H54 (cell line): Measurements from ENCODE around the gene FRMD4A.

ENCODE experiments used
- DNase-seq: peaks from one replicate; pipeline ENCODE4 v3.0.0; 2011; ENCODE audit warnings: low spot score, mixed read lengths; ENCODE audit not compliant: insufficient read length
- FAIRE-seq: peaks from 3 replicates; lab custom pipeline; 2011; peaks lifted over from hg19 to GRCh38; lab: Jason Lieb, UNC
- POLR2A ChIP-seq: IDR thresholded peaks from 2 replicates; pipeline ENCODE4 v1.6.1; 2011; ENCODE audit warnings: low read depth, mild to moderate bottlenecking, low read length

The FRMD4A gene

DNA sequence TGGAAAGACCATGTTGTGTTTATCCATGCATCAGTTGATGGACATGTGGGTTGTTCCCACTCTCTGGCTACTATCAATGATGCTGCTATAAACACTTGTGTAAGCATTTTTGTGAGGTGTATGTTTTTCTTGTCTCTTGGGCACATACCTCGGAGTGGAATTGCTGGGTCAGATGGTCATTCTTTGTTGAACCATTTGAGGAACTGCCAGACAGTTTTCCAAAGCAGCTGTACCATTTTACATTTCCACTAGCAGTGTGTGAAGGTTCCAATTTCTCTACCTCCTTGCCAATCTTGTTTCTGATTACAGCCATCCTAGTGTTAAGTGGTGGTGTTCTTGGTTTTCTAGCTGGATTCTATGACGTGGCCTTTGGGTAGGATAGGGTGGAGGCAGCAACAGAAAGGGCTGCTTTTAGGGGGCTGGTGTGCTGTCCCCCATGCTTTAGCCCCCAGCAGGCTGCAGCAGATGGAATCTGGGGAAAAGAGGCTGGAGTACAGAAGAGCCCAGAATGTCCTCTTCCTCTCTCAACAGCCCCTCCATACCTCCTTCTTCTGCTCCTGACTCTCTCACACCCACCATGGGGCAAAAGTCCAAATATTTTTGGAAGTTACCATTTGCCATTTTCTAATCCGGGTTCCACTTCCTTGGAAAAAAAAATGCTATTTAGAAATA is 352.7 kb downstream of the FRMD4A start:
- no peak for FAIRE-seq
- no peak for TF ChIP-seq POLR2A
- DNase-seq: no peak

DNA sequence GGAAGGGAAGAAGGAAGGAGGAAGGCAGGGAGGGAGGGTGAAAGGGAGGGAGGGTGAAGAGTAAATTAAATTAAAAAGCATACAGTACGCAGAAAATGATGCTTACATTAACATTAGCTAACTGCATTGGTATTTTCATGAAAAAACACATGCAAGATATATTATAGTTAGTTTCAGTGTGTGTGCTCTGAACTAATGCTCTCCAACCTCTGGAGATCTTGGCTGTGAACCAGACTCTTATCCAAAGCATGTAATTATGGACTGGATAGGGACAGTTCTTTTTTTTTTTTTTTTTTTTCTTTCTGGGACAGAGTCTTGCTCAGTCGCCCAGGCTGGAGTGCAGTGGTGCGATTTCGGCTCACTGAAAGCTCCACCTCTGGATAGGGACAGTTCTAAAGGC is 357.0 kb downstream of the FRMD4A start:
- DNase-seq (no peak), FAIRE-seq (no peak)
- no peak for TF ChIP-seq POLR2A

GRCh38 chr10:13972609-13973008 is 358.1 kb downstream of the FRMD4A start:
- TF ChIP-seq POLR2A: no peak
- DNase-seq (no peak), FAIRE-seq (no peak)

DNA sequence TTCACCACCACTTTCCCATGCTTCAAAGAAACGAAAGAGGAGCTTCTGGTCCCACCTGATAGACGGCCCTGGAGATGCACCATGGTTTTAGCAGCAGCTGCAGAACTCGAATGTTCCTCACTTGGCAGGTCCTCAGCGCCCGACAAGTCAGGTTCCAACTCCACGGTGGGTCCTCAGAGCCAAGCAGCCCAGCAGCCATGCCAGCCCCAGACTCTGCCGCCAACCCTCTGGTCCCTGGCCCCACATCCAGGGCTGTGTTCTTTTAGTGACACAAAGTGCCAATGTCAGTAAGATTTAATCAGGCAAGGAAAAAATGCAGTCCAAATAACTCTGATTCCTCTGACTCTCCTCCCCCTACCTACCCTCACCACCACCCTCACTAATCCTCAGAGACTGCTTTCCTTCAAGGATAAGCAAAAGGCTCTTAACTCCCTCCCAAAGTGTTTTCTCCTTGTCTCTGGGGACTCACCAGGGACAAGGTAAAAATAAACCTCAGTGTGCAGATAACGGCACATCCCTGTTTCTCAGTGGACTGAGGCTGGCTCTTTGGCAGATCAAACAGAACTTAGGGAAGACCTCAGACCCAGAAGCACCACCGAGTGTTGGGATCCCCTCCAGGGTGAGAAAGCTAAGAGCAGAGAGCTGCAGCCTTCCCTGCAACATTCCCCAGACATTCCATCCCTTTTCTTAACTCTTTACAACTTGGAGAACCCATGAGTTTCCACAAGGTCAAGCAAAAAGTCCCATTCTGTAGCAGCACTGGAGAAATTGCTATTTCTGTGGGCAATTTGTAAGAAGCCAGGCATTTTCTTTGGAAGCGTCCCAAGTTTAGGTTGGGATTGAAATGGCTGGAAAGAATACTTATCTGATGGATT is 358.9 kb downstream of the FRMD4A start:
- no peak for TF ChIP-seq POLR2A
- FAIRE-seq: no peak
- DNase-seq: no peak

GRCh38 chr10:13970957-13971353 is 359.8 kb downstream of the FRMD4A start:
- FAIRE-seq (no peak), DNase-seq (no peak)
- no peak for TF ChIP-seq POLR2A

DNA sequence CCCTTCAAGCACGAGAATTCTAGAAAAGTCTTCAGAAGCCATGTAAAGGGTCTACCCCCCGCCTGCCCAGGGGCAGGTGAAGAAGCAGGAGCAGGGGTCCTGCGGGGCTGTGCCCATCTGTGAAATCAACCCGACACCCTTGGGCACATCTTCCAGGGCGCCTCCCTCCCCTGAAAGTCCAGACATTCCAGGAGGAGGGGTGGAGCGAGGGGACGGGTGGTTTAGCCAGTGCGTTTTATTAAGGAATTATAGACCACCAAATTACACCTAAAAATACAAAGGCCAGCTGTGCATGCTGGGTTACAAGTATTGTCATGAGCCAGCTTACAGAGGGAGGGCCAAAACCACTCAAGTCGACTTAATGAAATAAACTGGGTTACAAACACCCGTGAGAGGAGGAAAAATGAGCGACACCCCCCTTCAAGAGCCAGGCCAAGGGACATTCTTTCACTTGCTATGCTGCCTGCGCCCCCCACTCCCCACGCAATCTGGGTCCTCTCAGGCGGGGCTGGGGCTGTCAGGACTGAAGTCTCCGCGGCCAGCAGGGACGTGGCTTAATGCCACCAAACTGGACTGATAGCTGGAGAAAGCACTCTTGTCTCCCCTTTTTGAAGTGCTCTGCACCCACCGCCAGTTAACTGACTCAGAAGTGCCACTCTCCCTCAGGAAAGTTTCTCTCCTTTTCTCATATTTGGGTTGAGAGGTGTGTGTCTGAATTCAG is 360.3 kb downstream of the FRMD4A start:
- DNase-seq (no peak), FAIRE-seq (no peak)
- TF ChIP-seq POLR2A: no peak

GRCh38 chr10:13969792-13970140 is 361.0 kb downstream of the FRMD4A start:
- DNase-seq: no peak
- FAIRE-seq: no peak
- no peak for TF ChIP-seq POLR2A

- FAIRE-seq: no peak
Observed at GRCh38 chr10:13969118-13969791, 361.5 kb downstream of the FRMD4A start.

DNA sequence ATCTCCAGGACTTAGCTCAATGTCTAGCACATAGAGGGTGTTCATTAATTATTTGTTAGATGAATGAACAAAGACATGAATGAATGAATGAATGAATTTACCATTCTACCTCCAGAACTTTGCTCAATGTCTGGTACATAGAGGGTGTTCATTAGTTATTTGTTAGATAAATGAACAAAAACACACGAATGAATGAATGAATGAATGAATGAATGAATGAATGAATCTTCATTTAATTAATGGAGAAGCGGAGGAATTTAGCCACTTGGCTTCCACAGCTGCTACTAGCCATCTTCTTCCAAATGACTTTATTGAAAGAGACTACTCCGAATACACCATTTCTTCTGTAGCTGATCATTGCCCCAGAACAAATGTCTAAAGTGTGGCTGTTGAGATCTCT is 368.9 kb downstream of the FRMD4A start:
- no peak for DNase-seq
- no peak for TF ChIP-seq POLR2A
- no peak for FAIRE-seq

More at GRCh38 chr10:13969118-13969791, 361.5 kb downstream of the FRMD4A start:
- DNase-seq: no peak
- TF ChIP-seq POLR2A: no peak

DNA sequence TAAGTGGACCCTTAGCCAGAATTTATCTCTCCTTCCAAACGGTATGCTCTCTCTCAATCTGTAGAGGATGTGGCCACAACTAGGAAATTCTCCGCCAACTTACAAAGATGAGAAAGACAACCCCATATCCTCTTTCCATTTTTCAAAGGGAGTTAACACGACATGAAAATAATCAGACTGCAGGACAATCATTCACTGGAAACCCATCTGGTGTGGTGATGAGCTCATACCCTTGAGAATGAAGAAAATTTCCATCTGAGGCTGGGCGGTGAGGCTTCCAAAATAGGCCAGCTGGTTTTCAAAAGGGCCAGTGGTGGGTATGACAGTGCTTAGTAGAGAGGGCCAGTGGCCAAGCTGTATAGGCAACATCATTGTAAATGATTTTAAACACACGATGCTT is 369.6 kb downstream of the FRMD4A start:
- DNase-seq (peak; percentile 60), FAIRE-seq (peak; percentile 94)
- TF ChIP-seq POLR2A: no peak

DNA sequence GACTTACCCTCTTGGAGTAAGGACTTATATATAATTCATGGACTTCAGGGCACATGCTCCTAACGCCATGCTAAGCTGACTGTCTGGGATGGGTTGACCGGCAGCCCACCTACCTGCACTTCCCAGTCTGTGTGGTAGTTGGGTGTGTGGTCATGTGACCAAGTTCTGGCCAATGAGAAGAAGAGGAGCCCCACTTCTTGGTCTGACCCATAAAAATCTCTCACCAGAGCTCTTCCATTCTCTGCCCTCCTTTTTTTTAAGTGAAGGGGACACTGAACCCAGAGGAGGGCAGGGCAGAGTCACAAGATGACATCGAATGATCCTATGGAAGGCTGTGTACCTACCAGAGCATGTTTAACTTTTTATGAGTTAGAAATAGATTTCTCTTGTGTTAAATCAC is 370.1 kb downstream of the FRMD4A start:
- FAIRE-seq (no peak), DNase-seq (no peak)
- no peak for TF ChIP-seq POLR2A

DNA sequence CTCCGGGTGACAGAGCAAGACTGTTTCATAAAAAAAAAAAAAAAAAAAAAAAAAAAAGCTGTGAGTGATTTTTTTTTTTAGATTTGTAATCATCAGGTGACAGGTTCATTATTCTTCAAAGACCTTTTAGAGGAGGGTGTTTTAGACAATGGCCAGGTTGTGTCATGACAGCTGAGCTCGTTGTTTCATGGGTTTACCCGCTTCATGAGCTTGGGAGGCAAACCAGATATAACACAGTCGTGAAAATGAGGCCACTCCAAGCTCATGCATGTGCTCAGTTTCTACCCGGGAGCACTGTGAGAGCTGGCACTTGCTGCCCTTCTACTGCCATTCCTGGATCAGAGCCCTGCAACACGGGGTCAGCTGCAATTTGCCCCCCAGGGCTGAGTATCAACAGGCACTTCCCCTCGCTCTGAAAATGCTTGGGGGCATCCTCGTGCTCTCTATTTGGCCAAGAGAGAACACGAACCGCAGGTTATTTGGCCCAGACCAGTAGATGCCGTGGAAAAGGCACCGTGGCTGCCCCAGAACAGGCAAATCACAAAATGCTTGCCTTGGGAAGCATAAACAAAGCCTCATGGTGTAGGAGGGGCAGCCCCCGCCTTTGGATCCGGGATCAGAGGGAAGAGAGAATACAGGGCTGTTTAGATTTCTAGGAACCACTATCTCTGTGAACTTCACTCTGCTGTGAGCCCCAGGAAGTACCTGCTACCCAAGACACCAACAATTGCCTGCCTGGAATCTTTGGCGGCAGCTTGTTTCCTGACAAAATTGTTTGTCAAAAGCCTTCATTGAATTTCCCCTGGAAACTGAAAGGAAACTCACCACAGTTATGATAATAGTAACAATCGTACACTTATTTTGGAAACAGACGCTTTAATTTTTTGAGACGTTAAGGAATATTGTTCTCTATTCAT is 371.0 kb downstream of the FRMD4A start:
- FAIRE-seq (no peak), DNase-seq (no peak)
- TF ChIP-seq POLR2A: no peak

- DNase-seq: no peak
- no peak for FAIRE-seq
- TF ChIP-seq POLR2A: no peak
Observed at GRCh38 chr10:13957856-13958255, 372.9 kb downstream of the FRMD4A start.
